Kidney (tissue), 14 donors: ENCODE results near the gene GRAP2. TPM values are rescaled to one million over a fixed set of nuclear protein-coding genes. Genes with fewer than 3 reads are reported as not detected.
"Not testable (repeated sequence)": the region's sequence is repeated elsewhere in the genome, so short reads cannot be mapped to it uniquely, and the experiment has no call there.

ENCODE experiments used
- DNase-seq, 5 donors: peaks; one replicate each; pipeline ENCODE4 v3.0.0-alpha.2; 2013 to 2020
- FAIRE-seq: peaks from 2 replicates; lab custom pipeline; 2012; peaks lifted over from hg19 to GRCh38; lab: Jason Lieb, UNC
- H3K27ac ChIP-seq, 2 donors: one replicate each; pipeline ENCODE4 v1.7.0; 2013; ENCODE audit warnings: low read depth in 2 of 2, low read length in 2 of 2, inconsistent platforms in 1 of 2
- H3K27me3 ChIP-seq: one replicate; pipeline ENCODE4 v1.7.1; 2013; ENCODE audit warnings: low read length, inconsistent platforms; ENCODE audit not compliant: control insufficient read depth, insufficient read depth
- H3K36me3 ChIP-seq, 3 donors: one replicate each; pipeline versions ENCODE4 v1.7.0 to v1.7.1; 2013; ENCODE audit warnings: low read length in 3 of 3, control low read depth in 1 of 3, inconsistent platforms in 1 of 3; ENCODE audit not compliant: insufficient read depth in 3 of 3, control insufficient read depth in 2 of 3
- H3K4me1 ChIP-seq, 3 donors: one replicate each; pipeline versions ENCODE4 v1.7.0 to v1.7.1; 2013; ENCODE audit warnings: low read length in 3 of 3, inconsistent platforms in 1 of 3, low read depth in 1 of 3; ENCODE audit not compliant: control insufficient read depth in 2 of 3, insufficient read depth in 2 of 3
- H3K4me3 ChIP-seq, 3 donors: one replicate each; pipeline versions ENCODE4 v1.7.0 to v1.8.1; 2013; ENCODE audit warnings: low read length in 3 of 3, control low read depth in 1 of 3, inconsistent platforms in 1 of 3
- H3K9ac ChIP-seq, 3 donors: one replicate each; pipeline versions ENCODE4 v1.7.0 to v1.7.1; 2013; ENCODE audit warnings: low read length in 3 of 3, control low read depth in 1 of 3, inconsistent platforms in 1 of 3
- H3K9me3 ChIP-seq, 3 donors: one replicate each; pipeline versions ENCODE4 v1.7.0 to v1.7.1; 2013; ENCODE audit warnings: low read length in 3 of 3, control low read depth in 1 of 3, inconsistent platforms in 1 of 3; ENCODE audit not compliant: control insufficient read depth in 2 of 3, insufficient read depth in 1 of 3
- intact Hi-C: fragments of 100-400 bp; cut with DNase I; formaldehyde crosslinking; loops from one replicate; pipeline ENCODE4 v1.11.1; 2022
- polyA plus RNA-seq: library from polyadenylated mRNA; stranded (reverse); fragments of 350-450 nt; fragmentation: Illumina TruSeq; extraction: RNeasy Lipid Tissue Mini Kit (QIAGEN cat#74804); gene quantifications from one replicate; pipeline ENCODE4 v1.2.3, GENCODE V29; 2014; ENCODE audit warnings: low read depth, low replicate concordance; ENCODE audit not compliant: insufficient read depth
- total RNA-seq: library from RNA; stranded (reverse); fragmentation: NEBNext Ultra II Directional; extraction: Animal tissue kit (Norgen Biotek cat#: 25700); gene quantifications from one replicate; pipeline ENCODE4 v1.2.1, GENCODE V29; 2021
- TF ChIP-seq, protein P1 (sequence below): IDR thresholded peaks from 3 replicates; pipeline ENCODE4 v1.5.1; 2012; ENCODE audit warnings: mild to moderate bottlenecking, moderate library complexity, borderline replicate concordance; ENCODE audit not compliant: insufficient read depth; ENCODE audit errors: extremely low read depth
- donor health status: control.
- donor health status: control.
- donor health status: control.
- donor health status: control.
- donor health status: control.
- donor health status: DM: yes; HTN: yes; CAD: no.
- donor health status: Normal renal cell carcinoma (clear cell type).

The GRAP2 gene
- total and polyA plus RNA-seq, 2 donors from 2014 or later = 0.73 to 9.7 TPM

- Histone ChIP-seq H3K9ac (no peak overlapping the region), H3K36me3 (no peaks in the 10 kb centered on the region), H3K9me3 (no peaks in the 10 kb centered on the region), H3K27me3 (no peaks in the 10 kb centered on the region), H3K4me1 (no peaks in the 10 kb centered on the region), H3K4me3 (no peak overlapping the region), H3K27ac (no peak overlapping the region)
- TF ChIP-seq, protein P1, sequence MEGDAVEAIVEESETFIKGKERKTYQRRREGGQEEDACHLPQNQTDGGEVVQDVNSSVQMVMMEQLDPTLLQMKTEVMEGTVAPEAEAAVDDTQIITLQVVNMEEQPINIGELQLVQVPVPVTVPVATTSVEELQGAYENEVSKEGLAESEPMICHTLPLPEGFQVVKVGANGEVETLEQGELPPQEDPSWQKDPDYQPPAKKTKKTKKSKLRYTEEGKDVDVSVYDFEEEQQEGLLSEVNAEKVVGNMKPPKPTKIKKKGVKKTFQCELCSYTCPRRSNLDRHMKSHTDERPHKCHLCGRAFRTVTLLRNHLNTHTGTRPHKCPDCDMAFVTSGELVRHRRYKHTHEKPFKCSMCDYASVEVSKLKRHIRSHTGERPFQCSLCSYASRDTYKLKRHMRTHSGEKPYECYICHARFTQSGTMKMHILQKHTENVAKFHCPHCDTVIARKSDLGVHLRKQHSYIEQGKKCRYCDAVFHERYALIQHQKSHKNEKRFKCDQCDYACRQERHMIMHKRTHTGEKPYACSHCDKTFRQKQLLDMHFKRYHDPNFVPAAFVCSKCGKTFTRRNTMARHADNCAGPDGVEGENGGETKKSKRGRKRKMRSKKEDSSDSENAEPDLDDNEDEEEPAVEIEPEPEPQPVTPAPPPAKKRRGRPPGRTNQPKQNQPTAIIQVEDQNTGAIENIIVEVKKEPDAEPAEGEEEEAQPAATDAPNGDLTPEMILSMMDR = no peak
- FAIRE-seq (no peak), DNase-seq (no peak)
- intact Hi-C loops = no loop called here
These were observed 29.7 kb upstream of the GRAP2 start for GRCh38 chr22:39871008-39871798.

GRCh38 chr22:39872548-39872947 lies 28.3 kb upstream of the GRAP2 start:
- no peak for FAIRE-seq
- TF ChIP-seq, protein P1 = no peak
- no peak for DNase-seq
- no peak overlapping the region for H3K9ac ChIP-seq
- no peak overlapping the region for H3K4me3 ChIP-seq
- no peak overlapping the region for H3K27ac ChIP-seq
- H3K27me3 ChIP-seq = no peaks in the 10 kb centered on the region
- H3K36me3 ChIP-seq = no peaks in the 10 kb centered on the region
- intact Hi-C loops = no loop called here
- no peaks in the 10 kb centered on the region for H3K9me3 ChIP-seq
- H3K4me1 ChIP-seq = no peaks in the 10 kb centered on the region

- DNase-seq = no peak
- Histone ChIP-seq H3K27ac (no peak overlapping the region), H3K4me1 (no peaks in the 10 kb centered on the region), H3K27me3 (no peaks in the 10 kb centered on the region), H3K9ac (no peak overlapping the region), H3K4me3 (no peak overlapping the region), H3K9me3 (no peaks in the 10 kb centered on the region), H3K36me3 (no peaks in the 10 kb centered on the region)
- intact Hi-C loops = no loop called here
- TF ChIP-seq, protein P1 = no peak
- no peak for FAIRE-seq
These were observed 26.9 kb upstream of the GRAP2 start for GRCh38 chr22:39873965-39874364.

- intact Hi-C loops, H3K9me3 ChIP-seq, H3K36me3 ChIP-seq, H3K27ac ChIP-seq, FAIRE-seq, DNase-seq, H3K9ac ChIP-seq, H3K27me3 ChIP-seq, H3K4me3 ChIP-seq, H3K4me1 ChIP-seq: not testable (repeated sequence)
These were observed 25.6 kb upstream of the GRAP2 start for GRCh38 chr22:39875176-39875885.
